GM21825 (cell line): Measurements from ENCODE around the gene RASSF5.

ENCODE experiments used
- ATAC-seq: cut with Tn5 transposase; IDR thresholded peaks from one replicate; pipeline ENCODE4 v1.9.1; 2021; ENCODE audit warnings: mild to moderate bottlenecking, moderate library complexity; ENCODE audit not compliant: unreplicated experiment

RASSF5 gene

GRCh38 chr1:206544562-206545257 lies 37.4 kb downstream of the RASSF5 start:
- no peak for ATAC-seq

DNA sequence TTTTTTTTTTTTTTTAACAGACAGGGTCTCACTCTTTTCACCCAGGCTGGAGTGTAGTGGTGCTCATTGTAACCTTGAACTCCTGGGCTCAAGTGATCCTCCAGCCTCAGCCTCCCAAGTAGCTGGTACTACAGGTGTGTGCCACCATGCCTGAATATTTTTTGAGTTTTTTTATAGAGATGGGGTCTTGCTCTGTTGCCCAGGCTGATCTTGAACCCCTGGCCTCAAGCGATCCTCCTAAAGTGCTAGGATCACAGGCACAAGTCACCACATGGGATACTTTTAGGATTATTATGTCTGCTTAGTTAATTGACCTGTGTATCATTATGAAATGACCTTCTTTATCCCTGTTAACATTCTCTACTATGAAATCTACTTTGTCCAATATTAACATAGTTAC lies 38.0 kb downstream of the RASSF5 start:
- ATAC-seq: no peak

GRCh38 chr1:206547104-206547503 lies 39.8 kb downstream of the RASSF5 start:
- ATAC-seq: no peak

GRCh38 chr1:206550446-206550845 lies 43.1 kb downstream of the RASSF5 start:
- ATAC-seq: no peak

DNA sequence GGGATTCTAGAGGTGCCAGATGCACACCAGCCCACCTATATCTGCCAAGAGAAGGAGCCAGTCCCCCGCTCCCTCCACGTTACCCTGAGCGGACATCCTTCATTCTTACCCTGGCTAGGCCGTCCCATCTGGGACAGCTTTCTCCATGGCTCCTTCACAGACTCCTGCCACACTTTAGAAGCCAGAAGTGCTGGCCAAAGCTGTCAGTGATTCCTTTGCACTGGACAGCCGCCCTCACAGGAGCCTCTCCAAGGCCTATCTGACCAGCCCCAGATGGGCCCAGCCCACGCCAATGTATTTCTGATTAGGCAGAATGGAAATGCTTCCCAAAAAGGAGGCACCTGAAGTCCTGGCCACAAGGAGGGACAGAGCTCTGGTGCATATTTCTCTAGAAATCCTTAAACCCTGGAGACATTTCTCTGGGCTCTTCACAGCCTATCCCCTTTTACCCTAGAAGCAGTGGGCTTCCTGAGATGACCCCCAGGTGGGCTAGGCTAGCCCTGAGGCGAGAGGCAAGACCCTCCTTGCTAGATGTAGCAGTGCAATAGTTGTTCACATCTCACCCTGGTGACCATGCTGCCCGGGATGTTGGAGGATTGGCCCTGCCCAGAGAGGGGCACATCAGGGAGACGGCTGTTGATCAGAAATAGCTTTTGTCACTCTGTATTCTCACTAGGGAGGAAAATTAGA lies 44.1 kb downstream of the RASSF5 start:
- ATAC-seq: no peak

GRCh38 chr1:206551986-206552326 lies 44.6 kb downstream of the RASSF5 start:
- no peak for ATAC-seq

- no peak for ATAC-seq
These were observed 46.9 kb downstream of the RASSF5 start for GRCh38 chr1:206554211-206554610.

GRCh38 chr1:206554701-206555472 lies 47.6 kb downstream of the RASSF5 start:
- ATAC-seq: no peak

GRCh38 chr1:206555473-206555935 lies 48.2 kb downstream of the RASSF5 start:
- ATAC-seq: no peak

GRCh38 chr1:206556047-206556749 lies 48.9 kb downstream of the RASSF5 start:
- no peak for ATAC-seq

GRCh38 chr1:206556750-206557635 lies 49.7 kb downstream of the RASSF5 start:
- peak; percentile 51 for ATAC-seq

DNA sequence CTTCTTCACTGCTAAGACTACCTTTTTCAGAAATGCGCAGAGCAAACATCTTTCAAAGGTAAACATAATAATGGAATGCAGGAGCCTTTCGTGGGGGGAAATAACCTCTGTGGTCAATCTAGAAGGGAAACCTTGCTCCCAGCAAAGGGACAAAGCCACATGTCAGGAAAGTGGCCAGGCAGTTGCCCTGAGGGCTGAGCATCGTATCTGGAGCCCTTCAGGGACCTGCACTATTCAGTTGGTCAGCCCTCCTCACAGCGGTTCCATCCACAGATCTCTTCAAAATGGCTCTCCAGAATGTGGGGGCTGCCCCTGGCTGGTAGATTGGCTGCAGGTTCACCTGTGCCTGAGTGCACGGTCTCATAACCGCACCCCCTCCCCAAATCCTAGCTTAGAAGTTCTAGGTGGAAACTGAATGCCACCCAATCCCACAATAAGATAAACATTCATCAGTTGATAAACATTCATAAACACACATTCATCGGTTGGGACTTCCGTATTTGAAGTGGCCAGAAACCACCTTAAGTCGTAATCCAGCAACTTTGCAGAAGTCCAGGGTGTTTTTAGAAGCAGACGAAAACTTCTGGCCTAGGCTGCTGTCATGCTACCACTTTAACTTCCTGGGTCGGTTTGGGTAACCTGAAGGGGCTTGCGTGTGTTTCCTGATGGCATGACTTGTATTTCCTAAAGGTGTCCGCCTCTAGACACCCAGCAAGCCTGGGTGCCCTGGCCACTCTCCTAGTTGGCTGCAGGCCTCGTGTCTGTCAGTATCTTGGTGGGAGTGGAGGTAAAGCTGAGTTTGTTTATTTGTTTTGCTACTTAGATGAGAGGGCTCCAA lies 50.5 kb downstream of the RASSF5 start:
- no peak for ATAC-seq

DNA sequence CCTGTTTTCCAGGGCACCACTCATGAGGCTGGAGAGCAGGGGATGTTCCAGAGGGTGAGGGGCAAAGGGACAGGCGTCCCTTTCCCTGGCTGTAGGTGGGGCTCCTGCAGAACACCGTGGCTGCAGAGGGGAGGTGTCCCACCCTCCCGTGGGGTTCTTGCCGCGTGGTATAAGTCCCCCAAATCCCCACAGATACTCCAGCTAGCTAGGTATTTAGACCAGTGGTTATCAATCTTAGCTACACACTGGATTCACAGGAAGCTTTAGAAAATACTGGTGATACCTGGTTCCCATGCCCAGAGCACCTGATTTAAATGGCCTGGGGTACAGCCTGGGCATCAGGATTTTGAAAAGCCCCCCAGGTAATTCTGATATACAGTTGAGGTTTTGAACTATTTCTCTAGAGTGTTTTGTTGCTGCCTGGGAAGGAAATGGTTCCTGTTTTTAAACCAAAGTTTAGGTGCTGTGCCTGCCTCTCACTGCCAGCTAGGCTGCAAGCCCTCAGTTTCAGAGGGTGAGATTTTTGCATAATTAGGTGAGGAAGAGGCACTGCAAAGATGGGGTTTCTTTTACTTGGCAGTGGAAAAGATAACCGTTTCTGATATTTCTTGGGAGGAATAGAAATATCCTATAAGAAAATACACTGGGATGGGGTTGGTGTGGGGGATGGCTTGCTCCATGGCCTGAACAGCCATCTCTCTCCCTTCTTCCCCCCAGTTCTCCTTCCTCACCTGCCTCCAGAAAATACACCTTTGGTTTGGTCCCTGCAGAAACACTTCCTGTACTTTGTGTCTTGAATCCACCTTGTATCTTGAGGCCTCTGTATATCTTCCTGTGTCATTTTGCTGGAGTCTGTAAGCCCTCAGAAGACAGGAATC lies 51.7 kb downstream of the RASSF5 start:
- ATAC-seq: no peak

- ATAC-seq: no peak
These were observed 52.3 kb downstream of the RASSF5 start for GRCh38 chr1:206559672-206559995.

DNA sequence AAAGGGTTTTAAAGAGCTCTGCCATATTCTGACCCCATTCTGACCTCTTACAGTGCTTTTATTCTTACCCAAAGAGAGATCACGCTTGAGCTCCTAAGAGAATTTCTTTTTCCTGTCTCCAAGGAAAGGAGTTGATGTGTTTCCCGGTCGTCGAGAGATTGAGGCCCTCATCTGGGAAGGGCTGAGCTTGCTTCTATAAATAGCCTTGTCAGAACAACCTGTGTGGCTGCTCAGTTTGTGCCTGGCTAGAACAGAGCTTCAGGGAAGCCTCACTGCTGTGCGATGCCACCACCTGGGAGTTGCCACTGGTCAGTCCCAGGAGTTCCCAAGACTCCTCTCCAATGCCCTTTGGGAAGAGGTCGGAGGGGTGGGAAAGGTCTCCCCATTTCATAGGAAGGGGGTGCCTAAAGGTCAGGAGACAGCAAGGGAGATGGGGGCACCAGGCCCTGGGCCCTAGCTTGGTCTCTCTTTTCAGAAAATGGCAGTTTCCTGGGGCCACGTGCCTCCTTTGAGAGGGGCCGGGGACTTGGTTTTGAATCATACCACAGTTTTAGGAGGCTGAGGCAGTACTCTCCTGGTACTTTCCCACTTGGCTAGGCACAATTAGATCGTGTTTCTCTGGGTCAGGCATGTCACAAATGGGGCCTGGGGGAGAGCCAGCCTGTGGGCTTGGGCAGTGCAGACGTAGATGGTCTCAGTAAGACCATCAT lies 52.8 kb downstream of the RASSF5 start:
- ATAC-seq: no peak

DNA sequence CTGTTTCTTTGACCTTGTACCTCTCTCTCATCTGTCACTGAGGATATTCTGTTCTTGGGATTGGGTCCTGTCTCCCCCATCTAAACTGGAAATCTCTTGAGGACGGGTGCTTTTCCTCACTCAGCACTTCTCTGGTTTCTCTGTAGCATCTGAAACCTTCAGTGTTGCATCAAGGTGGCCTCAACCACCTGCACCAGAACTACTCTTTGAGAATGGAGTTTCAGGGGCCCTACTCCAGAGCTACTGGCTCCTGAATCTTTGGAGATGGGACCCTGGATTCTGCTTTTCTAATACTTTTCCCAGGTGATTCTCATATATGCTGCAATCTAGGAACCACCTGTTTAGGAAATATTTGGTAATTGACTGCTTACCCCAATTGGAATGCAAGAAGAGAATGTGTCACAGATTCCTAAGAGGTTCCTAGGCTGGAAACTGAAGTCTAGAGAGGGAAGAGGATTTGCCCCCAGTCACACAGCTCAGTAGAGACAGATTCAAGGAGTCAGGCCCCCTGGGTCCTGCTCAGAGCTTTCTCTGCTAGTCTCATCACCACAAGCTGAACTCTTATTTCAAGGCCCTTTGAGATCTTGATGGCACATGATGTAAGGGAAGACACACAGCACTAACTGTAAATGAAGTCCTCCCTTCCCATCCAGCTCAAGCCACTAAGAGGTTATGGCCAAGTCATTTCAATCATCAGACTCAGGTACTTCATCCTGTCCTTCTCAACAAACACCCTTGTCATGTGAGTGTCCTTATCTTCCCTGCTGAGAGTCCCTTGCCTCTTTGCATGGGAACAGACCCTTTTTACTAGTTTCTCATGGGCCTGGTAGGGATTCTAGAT lies 56.3 kb downstream of the RASSF5 start:
- peak; percentile 16 for ATAC-seq

DNA sequence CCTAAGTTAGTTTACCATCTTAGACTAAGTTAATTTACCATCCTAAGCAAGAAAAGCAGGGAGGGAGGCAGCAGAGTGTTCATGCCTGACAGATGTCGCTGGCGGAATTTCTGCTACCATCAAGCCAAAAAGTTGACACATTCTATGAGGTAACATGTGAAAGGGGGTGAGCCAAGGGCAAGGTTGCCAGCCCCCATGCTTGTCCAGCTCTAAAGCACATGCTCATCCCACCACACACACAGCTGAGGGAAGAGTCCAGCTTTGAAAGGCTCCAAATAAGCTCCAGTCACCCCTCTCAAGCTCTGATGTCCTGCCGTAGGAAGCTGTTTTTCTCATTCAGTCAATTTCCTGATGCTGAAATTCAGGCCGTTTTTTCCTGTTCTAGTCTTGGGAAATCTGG lies 58.7 kb downstream of the RASSF5 start:
- no peak for ATAC-seq
